H9 (cell line): ENCODE results near the gene TM2D1. TPM values are rescaled to one million over a fixed set of nuclear protein-coding genes. Genes with fewer than 3 reads are reported as not detected.
"Not testable (repeated sequence)": the region's sequence is repeated elsewhere in the genome, so short reads cannot be mapped to it uniquely, and the experiment has no call there.

Source experiments
- DNase-seq: peaks from one replicate; pipeline ENCODE4 v3.0.0-alpha.2; 2017
- H2AFZ ChIP-seq: one replicate; pipeline ENCODE4 v1.6.1; 2013; ENCODE audit warnings: mild to moderate bottlenecking, low read length, control low read depth, moderate library complexity
- H2AK5ac ChIP-seq: 2 replicates; pipeline ENCODE4 v1.6.1; 2013; ENCODE audit warnings: low read length, control low read depth, mixed read lengths; ENCODE audit not compliant: insufficient read length
- H2BK120ac ChIP-seq: one replicate; pipeline ENCODE4 v1.6.1; 2013; ENCODE audit warnings: low read depth, mild to moderate bottlenecking, low read length, control low read depth, inconsistent platforms; ENCODE audit not compliant: poor library complexity, severe bottlenecking
- H2BK12ac ChIP-seq: 2 replicates; pipeline ENCODE4 v1.6.1; 2013; ENCODE audit warnings: low read length, control low read depth, mixed read lengths, low read depth; ENCODE audit not compliant: insufficient read length
- H2BK15ac ChIP-seq: 2 replicates; pipeline ENCODE4 v1.6.1; 2013; ENCODE audit warnings: low read depth, low read length, control low read depth
- H2BK20ac ChIP-seq: one replicate; pipeline ENCODE4 v1.6.1; 2013; ENCODE audit warnings: low read depth, mild to moderate bottlenecking, low read length, control low read depth, inconsistent platforms; ENCODE audit not compliant: poor library complexity, severe bottlenecking
- H2BK5ac ChIP-seq: 2 replicates; pipeline ENCODE4 v1.6.1; 2013; ENCODE audit warnings: low read length, control low read depth, mixed read lengths; ENCODE audit not compliant: insufficient read length
- H3K14ac ChIP-seq: 2 replicates; pipeline ENCODE4 v1.6.1; 2013; ENCODE audit warnings: low read length, control low read depth; ENCODE audit not compliant: insufficient read depth
- H3K18ac ChIP-seq: 2 replicates; pipeline ENCODE4 v1.6.1; 2013; ENCODE audit warnings: low read depth, mild to moderate bottlenecking, mixed read lengths, low read length, control low read depth; ENCODE audit not compliant: insufficient read length
- H3K23ac ChIP-seq: 2 replicates; pipeline ENCODE4 v1.6.1; 2013; ENCODE audit warnings: low read length, control low read depth, mixed read lengths, low read depth; ENCODE audit not compliant: insufficient read length
- H3K23me2 ChIP-seq: 2 replicates; pipeline ENCODE4 v1.6.1; 2013; ENCODE audit warnings: low read depth, mild to moderate bottlenecking, mixed read lengths, low read length, control low read depth; ENCODE audit not compliant: insufficient read length, poor library complexity, severe bottlenecking
- H3K27ac ChIP-seq: 2 replicates; pipeline ENCODE4 v1.5.1; 2013; ENCODE audit warnings: low read length, control low read depth, mixed read lengths, low read depth; ENCODE audit not compliant: insufficient read length
- H3K27me3 ChIP-seq: 2 replicates; pipeline ENCODE4 v1.6.1; 2013; ENCODE audit warnings: low read length, control low read depth, inconsistent platforms; ENCODE audit not compliant: insufficient read depth
- H3K4ac ChIP-seq: 2 replicates; pipeline ENCODE4 v1.6.1; 2013; ENCODE audit warnings: low read depth, mild to moderate bottlenecking, control low read depth, inconsistent platforms, low read length, moderate library complexity
- H3K4me1 ChIP-seq: 2 replicates; pipeline ENCODE4 v1.6.1; 2013; ENCODE audit warnings: low read length, control low read depth, inconsistent platforms; ENCODE audit not compliant: insufficient read depth
- H3K4me2 ChIP-seq: 2 replicates; pipeline ENCODE4 v1.6.1; 2013; ENCODE audit warnings: low read length, control low read depth, mixed read lengths; ENCODE audit not compliant: insufficient read length, insufficient read depth
- H3K56ac ChIP-seq: 2 replicates; pipeline ENCODE4 v1.6.1; 2013; ENCODE audit warnings: low read depth, mild to moderate bottlenecking, mixed read lengths, low read length, control low read depth; ENCODE audit not compliant: insufficient read length
- H3K79me1 ChIP-seq: 2 replicates; pipeline ENCODE4 v1.6.1; 2013; ENCODE audit warnings: low read depth, mild to moderate bottlenecking, moderate library complexity, low read length, control low read depth, inconsistent platforms; ENCODE audit not compliant: insufficient read depth, poor library complexity, severe bottlenecking
- H3K79me2 ChIP-seq: 2 replicates; pipeline ENCODE4 v1.6.1; 2013; ENCODE audit warnings: low read length, control low read depth, inconsistent platforms; ENCODE audit not compliant: insufficient read depth
- H3K9ac ChIP-seq: 2 replicates; pipeline ENCODE4 v1.6.1; 2013; ENCODE audit warnings: low read length, control low read depth, mixed read lengths; ENCODE audit not compliant: insufficient read length; ENCODE audit errors: extremely low read depth
- H3K9me3 ChIP-seq: one replicate; pipeline ENCODE4 v1.6.1; 2013; ENCODE audit warnings: low read depth, low read length, inconsistent platforms; ENCODE audit not compliant: control insufficient read depth
- H3T11ph ChIP-seq: one replicate; pipeline ENCODE4 v1.6.1; 2013; ENCODE audit warnings: mild to moderate bottlenecking, low read length, control low read depth, inconsistent platforms
- H4K20me1 ChIP-seq: one replicate; pipeline ENCODE4 v1.6.1; 2013; ENCODE audit not compliant: control insufficient read depth, insufficient read length, insufficient read depth
- H4K5ac ChIP-seq: 2 replicates; pipeline ENCODE4 v1.6.1; 2013; ENCODE audit warnings: low read depth, mild to moderate bottlenecking, mixed read lengths, low read length, control low read depth; ENCODE audit not compliant: insufficient read length
- H4K8ac ChIP-seq: replicated peaks from 2 replicates; pipeline ENCODE4 v1.6.1; 2013; ENCODE audit warnings: low read length, control low read depth, mixed read lengths, low read depth; ENCODE audit not compliant: insufficient read length
- H4K91ac ChIP-seq: 2 replicates; pipeline ENCODE4 v1.6.1; 2013; ENCODE audit warnings: low read depth, mild to moderate bottlenecking, moderate library complexity, mixed read lengths, low read length, control low read depth; ENCODE audit not compliant: insufficient read length
- H3K27ac Mint-ChIP-seq, 3 experiments: 2 replicates in 2 of 3; 3 replicates in 1 of 3; pipeline ENCODE4 v1.8.0; 2020 to 2021; ENCODE audit warnings: mixed read lengths in 3 of 3, mild to moderate bottlenecking in 1 of 3, moderate library complexity in 1 of 3
- H3K27me3 Mint-ChIP-seq: 2 replicates; pipeline ENCODE4 v1.8.0; 2021; ENCODE audit warnings: low read depth, mild to moderate bottlenecking, moderate library complexity, mixed read lengths
- H3K36me3 Mint-ChIP-seq, 3 experiments: 2 replicates in 2 of 3; 3 replicates in 1 of 3; pipeline ENCODE4 v1.8.0; 2020 to 2021; ENCODE audit warnings: low read depth in 3 of 3, mixed read lengths in 3 of 3; ENCODE audit not compliant: insufficient read depth in 1 of 3
- H3K4me1 Mint-ChIP-seq, 2 experiments: 2 replicates each; pipeline ENCODE4 v1.8.0; 2020; ENCODE audit warnings: mixed read lengths in 2 of 2
- H3K4me3 Mint-ChIP-seq, 2 experiments: 2 replicates in 1 of 2; 3 replicates in 1 of 2; pipeline ENCODE4 v1.8.0; 2020 to 2021; ENCODE audit warnings: mild to moderate bottlenecking in 2 of 2, mixed read lengths in 2 of 2, moderate library complexity in 1 of 2
- H3K9me3 Mint-ChIP-seq, 2 experiments: 2 replicates in 1 of 2; 3 replicates in 1 of 2; pipeline ENCODE4 v1.8.0; 2020; ENCODE audit warnings: mild to moderate bottlenecking in 2 of 2, mixed read lengths in 2 of 2, moderate library complexity in 1 of 2
- WGBS: extraction: QIAGEN DNeasy Blood & Tissue Kit; methylation state at CpG from one replicate; pipeline ENCODE4 v1.1.7; 2013; ENCODE audit warnings: missing lambda C conversion rate, low lambda C conversion rate, mixed read lengths; ENCODE audit not compliant: insufficient read length; ENCODE audit errors: extremely low coverage; 5-methylcytosine and 5-hydroxymethylcytosine counted together
- total RNA-seq: library from RNA; stranded (reverse); gene quantifications from 2 replicates; pipeline ENCODE4 v1.2.1, GENCODE V29; 2021
- TF ChIP-seq, protein P1 (sequence below): fragments of 200-600 bp; sonication (generic); conservative IDR thresholded peaks from 3 replicates; pipeline ENCODE4 v1.8.0; 2021; ENCODE audit warnings: antibody characterized with exemption, mild to moderate bottlenecking

TM2D1 gene
- total RNA-seq, 1 experiment from 2014 or later: 20.3 TPM

DNA sequence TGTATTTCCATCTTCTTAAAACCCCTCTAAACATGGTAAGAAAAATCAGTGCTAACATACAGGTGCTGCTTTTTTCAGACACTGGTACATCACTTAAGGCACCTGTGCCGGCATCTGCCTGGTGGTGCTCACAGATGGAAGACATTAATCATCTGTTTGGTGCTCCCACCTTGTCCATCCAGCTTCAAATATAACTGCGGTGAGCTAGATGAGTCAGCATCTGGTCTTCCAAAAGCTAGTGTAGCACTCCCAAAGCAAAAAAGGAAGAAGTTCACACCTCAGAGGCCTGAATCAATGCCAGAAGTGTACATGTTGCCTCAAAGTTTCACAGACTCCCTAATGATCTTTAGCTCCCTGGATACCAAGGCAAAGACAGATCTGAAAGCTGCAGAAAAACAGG lies 44.4 kb downstream of the TM2D1 start:
- Histone ChIP-seq H3K4me2 (no peak overlapping the region), H2BK15ac (no peak overlapping the region), H3K14ac (no peak overlapping the region), H4K5ac (no peak overlapping the region), H3K27ac (no peak overlapping the region), H3K79me2 (no peaks in the 10 kb centered on the region), H3K27me3 (no peaks in the 10 kb centered on the region), H4K20me1 (no peaks in the 10 kb centered on the region), H2BK20ac (no peak overlapping the region), H3K18ac (no peak overlapping the region), H2AK5ac (no peak overlapping the region), H3K9me3 (no peaks in the 10 kb centered on the region), H3K56ac (no peak overlapping the region), H3K4ac (no peak overlapping the region), H2AFZ (no peak overlapping the region), H3K4me1 (no peaks in the 10 kb centered on the region), H4K91ac (no peak overlapping the region), H3K23me2 (no peaks in the 10 kb centered on the region), H3K23ac (no peak overlapping the region), H3T11ph (no peak overlapping the region), H3K79me1 (no peaks in the 10 kb centered on the region), H2BK12ac (no peak overlapping the region), H4K8ac (no peak overlapping the region), H3K9ac (no peak overlapping the region), H2BK5ac (no peak overlapping the region), H2BK120ac (no peak overlapping the region)
- H3K9me3 Mint-ChIP-seq: no peaks in the 10 kb centered on the region
- no peak for DNase-seq
- no CpG with 5 or more reads among the region's 2 CpGs for WGBS
- H3K4me1 Mint-ChIP-seq: peaks cover 5 to 6% of the 10 kb centered on the region in 2 experiments; a peak in 2 of 4 replicates
- TF ChIP-seq, protein P1, sequence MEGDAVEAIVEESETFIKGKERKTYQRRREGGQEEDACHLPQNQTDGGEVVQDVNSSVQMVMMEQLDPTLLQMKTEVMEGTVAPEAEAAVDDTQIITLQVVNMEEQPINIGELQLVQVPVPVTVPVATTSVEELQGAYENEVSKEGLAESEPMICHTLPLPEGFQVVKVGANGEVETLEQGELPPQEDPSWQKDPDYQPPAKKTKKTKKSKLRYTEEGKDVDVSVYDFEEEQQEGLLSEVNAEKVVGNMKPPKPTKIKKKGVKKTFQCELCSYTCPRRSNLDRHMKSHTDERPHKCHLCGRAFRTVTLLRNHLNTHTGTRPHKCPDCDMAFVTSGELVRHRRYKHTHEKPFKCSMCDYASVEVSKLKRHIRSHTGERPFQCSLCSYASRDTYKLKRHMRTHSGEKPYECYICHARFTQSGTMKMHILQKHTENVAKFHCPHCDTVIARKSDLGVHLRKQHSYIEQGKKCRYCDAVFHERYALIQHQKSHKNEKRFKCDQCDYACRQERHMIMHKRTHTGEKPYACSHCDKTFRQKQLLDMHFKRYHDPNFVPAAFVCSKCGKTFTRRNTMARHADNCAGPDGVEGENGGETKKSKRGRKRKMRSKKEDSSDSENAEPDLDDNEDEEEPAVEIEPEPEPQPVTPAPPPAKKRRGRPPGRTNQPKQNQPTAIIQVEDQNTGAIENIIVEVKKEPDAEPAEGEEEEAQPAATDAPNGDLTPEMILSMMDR: no peak
- no peak overlapping the region for H3K4me3 Mint-ChIP-seq
- no peaks in the 10 kb centered on the region for H3K27me3 Mint-ChIP-seq
- H3K36me3 Mint-ChIP-seq: peaks cover 0 to 2% (median 0%) of the 10 kb centered on the region in 3 experiments; a peak in 2 of 7 replicates
- peak overlapping the region in 1 of 3 experiments; percentile 5; a peak in 1 of 7 replicates for H3K27ac Mint-ChIP-seq

DNA sequence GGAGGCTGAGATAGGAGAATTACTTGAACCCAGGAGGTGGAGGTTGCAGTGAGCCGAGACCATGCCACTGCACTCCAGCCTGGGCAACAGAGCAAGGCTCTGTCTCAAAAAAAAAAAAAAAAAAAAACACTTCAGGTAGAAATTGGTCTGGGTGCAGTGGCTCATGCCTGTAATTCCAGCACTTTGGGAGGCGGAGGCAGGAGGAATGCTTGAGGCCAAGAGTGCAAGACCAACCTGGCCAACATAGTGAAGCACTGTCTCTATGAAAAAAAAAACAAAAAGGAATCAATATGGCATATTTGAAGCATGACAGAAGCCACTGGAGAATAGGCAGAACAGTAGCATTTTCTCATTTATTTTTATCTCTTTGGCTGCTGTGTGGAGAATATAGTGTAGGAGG lies 48.1 kb downstream of the TM2D1 start:
- not testable (repeated sequence) for H3K4me1 ChIP-seq, H4K5ac ChIP-seq, H3K4ac ChIP-seq, H3K79me1 ChIP-seq, H2BK5ac ChIP-seq, H2AK5ac ChIP-seq, H2BK20ac ChIP-seq, H3K23me2 ChIP-seq, H3K27ac Mint-ChIP-seq, H3K27ac ChIP-seq, H3T11ph ChIP-seq, H3K36me3 Mint-ChIP-seq, H2BK12ac ChIP-seq, H3K79me2 ChIP-seq, H3K27me3 Mint-ChIP-seq, H3K23ac ChIP-seq, H2BK15ac ChIP-seq, H3K4me1 Mint-ChIP-seq, H3K18ac ChIP-seq, H3K9me3 ChIP-seq, H4K91ac ChIP-seq, H3K9me3 Mint-ChIP-seq, H3K14ac ChIP-seq, H3K4me3 Mint-ChIP-seq, H4K20me1 ChIP-seq, DNase-seq, H3K56ac ChIP-seq, H3K9ac ChIP-seq, H3K4me2 ChIP-seq, H4K8ac ChIP-seq, H2AFZ ChIP-seq, H3K27me3 ChIP-seq, H2BK120ac ChIP-seq
- no CpG with 5 or more reads among the region's 2 CpGs for WGBS
